GM18502 (cell line): ENCODE data around the gene NSD1.
A peak's percentile ranks its signal among the peaks of the same experiment; 100 is the strongest.
"Not testable (repeated sequence)": the region's sequence is repeated elsewhere in the genome, so short reads cannot be mapped to it uniquely, and the experiment has no call there.

ENCODE experiments used
- ATAC-seq: cut with Tn5 transposase; IDR thresholded peaks from one replicate; pipeline ENCODE4 v1.9.1; 2021; ENCODE audit warnings: mild to moderate bottlenecking; ENCODE audit not compliant: unreplicated experiment, poor library complexity

The NSD1 gene

DNA sequence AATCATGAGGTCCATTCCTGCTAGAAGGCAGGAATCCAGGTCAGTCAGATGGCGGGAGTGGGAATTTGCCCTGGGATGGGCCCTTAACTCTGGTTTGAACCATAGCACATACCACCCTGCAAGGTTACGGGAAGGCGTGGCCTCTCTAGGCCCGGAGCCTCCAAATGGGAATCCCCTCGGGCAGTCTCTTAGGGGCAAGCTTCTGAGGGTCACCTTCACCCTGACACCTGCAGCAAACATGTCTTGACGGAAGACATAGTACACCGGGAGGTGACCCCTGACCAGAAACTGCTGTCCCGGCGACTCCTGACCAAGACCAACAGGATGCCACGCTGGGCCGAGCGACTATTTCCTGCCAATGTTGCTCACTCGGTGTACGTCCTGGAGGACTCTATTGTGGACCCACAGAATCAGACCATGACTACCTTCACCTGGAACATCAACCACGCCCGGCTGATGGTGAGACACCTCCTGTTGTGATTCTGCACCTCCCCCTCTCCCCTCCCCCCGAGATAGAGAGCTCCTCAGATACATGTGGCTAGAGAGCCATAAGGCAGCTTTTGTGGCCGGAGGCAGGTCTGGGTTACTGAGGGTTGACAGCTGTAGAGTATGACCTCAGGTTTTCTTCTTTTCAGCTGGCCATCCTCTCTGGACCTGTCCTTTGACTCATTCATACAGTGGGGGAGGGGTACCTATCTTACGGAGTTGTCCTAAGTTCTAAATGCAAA lies 171.0 kb downstream of the NSD1 start:
- no peak for ATAC-seq

DNA sequence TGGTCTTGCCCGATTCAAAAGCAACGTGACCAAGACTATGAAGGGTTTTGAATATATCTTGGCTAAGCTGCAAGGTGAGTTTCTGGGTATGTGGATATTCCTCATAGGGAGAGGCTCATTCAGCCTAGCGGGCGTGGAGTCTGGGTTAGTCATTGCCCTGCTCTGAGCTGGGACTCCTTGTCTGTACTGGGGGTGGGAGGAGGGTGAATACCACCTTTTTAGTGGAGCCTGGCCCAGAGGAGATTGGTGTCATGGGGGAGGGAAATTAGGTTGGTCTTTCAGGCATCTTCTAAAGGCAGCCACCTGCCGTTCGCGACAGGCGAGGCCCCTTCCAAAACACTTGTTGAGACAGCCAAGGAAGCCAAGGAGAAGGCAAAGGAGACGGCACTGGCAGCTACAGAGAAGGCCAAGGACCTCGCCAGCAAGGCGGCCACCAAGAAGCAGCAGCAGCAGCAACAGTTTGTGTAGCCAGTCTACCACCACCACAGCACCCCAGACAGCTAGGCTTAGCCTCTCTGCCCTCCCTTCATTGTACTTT lies 172.6 kb downstream of the NSD1 start:
- ATAC-seq = not testable (repeated sequence)

DNA sequence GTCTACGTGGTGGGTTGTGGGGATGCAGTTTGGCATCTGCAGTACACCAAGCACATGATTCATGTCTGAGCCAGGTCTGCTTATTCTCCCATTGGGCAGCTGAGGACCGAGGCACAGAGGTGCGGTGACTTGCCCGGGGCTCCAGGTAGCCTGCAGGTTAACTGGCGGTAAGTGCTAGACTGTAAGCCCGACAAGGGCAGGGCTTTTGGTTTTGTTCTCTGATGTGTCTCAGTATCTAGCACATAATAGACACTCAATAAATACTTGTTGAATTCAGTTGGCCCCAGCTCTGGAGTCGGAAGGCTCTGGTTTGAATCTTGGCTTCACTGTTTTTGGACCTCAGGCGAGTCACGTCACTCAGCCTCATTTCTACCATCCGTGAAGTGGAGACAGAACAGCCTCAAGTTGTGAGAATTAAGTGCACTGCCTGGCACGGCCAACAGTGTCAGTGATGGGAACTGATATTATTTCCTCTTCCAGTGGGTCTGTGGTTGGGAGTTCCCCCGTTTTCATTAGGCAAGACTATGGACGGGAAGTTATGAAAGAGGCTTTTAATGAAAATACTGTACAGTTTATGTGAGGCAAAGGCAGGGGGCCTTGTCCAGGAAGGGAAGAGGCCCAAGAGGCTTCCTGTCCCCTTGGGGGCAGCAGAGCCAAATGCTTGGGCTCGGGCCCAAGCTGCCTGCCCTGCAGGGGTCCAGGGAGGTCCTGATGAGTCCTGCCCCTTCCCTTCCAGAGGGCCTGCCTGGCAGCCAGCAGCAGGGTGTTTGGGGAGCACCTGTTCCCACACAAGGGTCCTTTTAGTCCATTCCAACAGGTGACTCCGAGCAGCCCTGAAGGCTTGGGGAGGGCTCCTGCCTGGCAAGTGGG lies 173.3 kb downstream of the NSD1 start:
- ATAC-seq = no peak

DNA sequence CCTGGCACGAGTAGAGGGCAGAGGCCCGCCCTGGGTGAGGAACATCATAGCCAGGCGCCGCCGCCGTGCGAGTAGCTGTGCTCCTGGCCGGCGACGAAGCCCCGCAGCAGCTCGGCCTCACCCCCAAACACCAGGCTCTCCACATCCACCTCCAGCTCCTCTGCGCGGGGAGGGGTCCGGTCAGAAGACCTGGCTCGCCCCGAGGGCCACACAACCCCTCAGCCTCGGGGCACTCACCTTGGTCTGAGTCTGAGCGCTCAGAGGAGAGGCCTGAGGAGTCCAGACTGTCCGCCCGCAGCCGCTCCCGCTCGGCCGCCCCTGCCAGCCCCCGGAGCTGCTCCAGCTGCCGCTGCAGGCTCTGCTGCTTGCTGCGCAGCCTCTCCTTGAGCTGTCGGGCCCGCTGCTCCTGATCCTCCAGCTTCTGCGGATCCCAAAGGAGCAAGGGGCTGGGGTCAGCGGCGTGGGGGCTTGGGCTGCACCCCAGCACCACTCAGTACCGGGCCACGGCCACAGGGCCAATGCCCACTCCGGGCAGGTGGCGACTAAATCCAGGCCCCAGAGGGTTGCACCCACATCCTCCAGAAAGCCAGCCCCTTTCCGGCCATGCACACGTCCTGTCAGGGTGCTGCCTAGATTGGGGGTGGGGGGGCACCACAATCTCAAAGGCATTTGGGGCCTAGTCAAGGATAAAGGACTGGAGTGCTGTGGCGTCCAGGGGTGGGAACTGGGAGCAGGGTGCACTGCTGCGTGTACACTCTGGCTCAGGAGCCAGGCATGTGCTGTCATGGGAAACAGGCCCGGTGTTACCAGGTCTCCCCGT lies 174.2 kb downstream of the NSD1 start:
- ATAC-seq = no peak

DNA sequence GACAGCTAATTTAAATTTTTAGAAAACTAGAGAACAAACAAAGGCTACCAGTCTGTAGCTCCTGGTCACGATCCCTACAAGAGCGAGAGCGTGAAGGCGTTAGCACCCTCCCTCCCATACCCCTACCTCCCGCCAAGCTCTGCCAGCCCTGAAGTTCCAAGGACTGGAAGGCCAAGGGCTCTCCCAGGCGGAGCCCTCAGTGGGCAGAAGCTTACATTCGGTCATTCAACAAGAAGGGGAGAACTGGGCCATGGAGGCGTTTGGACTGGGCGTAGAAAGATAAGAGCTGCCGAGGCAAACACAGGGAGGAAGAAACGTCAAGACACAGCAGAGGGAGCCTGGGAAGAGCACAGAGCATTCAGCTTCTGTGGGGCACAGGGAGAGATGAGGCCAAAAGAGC lies 175.2 kb downstream of the NSD1 start:
- no peak for ATAC-seq

DNA sequence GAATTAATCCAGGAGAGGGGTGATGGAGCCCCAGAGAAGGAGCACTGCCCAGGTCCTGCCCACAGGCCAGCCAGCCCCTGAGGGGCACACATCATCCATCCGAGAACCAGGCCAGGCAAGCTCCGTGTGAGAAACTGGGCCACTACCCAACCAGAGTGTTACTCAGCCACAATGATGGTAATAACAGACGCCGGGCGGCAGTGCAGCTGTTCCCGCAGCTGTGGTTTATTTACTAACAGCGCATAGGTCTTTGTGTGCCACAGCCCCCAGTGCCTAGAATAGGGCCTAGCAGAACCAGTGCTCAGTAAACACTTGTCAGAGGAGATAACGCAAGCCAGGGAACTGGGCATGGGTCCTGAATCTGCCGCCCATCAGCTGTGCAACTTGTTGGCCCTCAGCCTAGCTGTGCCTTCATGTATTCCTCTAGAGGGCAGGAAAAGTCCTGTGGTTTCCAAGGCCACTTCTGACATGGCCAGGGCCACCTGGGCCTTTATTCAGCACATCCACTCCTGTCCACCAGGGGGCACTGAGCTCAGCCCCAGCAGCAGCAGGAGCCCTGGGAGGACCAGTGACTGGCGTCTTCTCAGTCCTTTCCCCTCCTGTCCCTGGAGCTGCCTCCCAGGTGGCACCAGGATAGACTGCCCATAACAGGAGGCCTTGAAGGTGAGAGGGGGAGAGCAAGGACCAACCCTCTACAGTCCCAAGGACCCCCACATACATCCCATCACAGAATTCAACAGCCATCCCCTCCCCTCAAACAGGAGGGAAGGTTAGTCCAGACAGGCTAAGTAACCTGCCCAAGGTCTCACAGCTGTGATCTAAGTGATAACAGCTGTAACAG lies 176.0 kb downstream of the NSD1 start:
- ATAC-seq = no peak

DNA sequence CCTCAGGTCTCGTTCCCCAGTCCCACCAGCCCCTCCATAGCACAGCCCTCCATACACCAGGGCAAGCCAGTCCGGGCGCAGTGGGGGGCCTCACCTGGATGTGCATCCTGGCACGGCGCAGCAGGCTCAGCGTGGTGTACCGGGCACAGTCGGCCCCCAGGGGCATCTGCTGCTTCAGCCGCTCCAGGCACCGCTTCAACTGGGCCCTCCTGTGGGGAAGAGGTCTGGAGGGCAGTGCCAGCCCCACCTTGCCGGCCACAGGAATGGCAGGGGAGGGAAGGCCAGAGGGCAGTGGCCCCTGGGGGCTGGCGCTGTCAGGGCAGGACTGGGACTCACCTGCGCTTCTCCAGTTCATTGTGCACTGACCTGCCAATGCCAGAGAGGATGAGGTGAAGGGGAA lies 176.8 kb downstream of the NSD1 start:
- ATAC-seq = no peak

DNA sequence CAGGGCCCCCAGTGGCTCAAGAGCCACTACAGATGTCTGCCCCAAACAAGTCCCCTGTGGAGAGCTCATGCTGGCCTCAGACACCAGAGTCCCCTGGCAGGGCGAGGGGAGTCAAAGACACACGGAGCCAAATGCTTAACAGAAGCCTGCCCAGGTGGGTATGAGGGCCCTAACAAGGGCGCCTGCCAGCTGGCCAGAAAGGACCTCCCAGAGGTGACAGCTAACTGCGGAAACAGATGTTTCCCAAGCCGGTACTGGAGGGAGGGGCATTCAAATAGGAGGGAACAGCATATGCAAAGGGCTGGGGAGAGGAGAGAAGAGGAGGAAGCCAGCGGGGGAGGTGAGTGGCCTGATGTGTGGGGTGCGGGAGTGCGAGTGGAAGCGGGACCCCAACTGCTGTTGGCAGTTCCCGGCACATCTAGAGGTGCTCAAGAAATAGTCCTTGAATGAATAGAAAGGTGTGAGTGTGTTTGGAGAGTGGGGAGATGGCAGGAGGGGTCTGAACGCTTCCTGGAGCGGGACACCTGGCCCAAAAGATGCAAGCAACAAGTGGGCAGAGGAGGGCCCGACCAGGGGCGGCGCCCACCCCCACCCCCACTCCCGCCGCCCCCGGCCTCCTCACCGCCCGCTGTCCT lies 177.3 kb downstream of the NSD1 start:
- no peak for ATAC-seq

DNA sequence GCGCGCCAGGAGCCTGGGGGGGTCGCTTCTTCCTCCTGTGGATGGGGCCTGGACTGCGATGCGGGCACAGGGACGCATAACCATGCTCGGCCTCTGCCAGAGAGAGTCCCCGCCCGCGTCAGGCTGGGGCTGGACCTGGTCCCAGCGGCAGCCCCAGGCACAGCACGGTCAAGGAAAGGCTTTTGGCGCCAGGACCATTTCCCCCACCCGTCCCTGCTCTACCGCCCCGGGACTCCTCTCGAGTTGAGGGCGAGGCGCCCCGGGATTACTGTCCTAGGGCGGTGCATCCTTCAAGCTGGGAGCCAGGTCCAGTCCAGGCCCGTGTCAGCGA lies 177.8 kb downstream of the NSD1 start:
- ATAC-seq = no peak

DNA sequence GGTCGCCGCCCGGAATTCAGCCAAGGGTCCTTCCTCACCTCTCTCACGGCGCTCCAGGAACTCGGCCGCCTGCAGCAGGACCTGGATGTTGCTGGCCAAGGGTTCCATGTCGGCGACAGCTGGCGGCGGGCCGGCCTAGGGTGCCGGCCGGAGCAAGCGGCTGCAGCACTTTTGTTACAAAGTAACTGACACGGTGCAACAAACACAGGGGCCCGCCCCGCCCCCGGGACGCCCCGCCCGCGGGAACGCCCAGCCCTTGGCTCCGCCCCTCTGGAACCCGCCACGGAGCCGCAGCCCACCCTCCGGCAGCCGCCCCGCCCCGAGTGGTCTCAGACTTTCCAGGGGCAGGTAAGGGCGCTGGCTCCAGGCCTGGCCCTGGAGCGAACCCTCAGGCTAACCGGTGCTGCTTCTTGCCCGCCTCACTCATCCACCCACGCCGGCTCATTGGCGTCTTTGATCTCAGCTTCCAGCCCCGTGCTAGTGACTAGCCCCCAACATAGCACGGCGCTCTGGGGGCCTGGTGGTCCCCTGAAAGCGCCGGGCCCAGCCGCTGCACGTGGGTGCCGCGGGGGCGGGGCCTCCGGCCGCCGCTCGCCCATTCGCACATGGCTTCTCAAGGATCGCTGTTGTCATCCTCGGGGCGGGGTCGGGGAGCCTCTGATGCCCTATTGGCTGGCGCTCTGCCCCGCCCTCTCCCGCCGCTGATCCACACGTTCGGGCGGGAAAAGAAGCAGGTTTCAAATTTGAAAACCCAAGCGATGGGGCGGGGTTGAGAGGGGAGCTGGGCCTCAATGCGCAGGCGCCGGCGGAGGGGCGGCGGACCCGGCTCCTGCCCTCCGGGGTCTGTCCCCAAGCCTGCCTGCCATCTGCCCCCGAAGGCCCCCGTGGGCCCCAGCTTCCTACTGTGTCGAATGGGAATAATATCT lies 178.4 kb downstream of the NSD1 start, which contains the start of gene MXD3:
Gene MXD3 (minus strand): TSS at position 176 of the 926 bp plus-strand sequence. CDS start 68 bp downstream, at position 108.
- peak; percentile 79 for ATAC-seq

DNA sequence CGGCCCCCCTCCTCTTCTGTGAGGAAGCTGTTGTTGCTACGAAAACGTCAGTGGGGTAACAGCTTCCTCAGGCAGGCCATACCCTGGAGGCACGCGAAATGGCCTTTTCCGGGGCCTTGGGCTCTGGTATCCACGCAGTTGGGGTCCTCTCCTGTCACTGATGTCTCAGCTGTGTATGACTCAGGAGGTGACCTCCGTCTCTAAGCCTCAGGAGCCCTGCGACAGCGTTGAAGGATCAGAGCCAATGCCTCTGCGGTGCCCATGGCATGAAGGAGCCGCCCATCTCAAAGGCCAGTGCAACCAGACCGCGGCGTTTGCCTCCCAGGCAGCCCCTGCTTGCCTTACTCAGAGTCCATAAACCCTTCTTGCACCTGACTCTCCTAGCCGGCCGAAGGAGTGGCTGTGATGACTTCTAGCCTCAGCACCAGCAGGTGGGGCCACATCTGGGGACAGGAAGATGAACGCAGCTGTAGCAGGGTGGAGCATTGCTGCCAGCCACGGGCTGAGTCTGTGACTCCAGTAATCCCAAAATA lies 179.1 kb downstream of the NSD1 start:
- ATAC-seq = peak; percentile 28

DNA sequence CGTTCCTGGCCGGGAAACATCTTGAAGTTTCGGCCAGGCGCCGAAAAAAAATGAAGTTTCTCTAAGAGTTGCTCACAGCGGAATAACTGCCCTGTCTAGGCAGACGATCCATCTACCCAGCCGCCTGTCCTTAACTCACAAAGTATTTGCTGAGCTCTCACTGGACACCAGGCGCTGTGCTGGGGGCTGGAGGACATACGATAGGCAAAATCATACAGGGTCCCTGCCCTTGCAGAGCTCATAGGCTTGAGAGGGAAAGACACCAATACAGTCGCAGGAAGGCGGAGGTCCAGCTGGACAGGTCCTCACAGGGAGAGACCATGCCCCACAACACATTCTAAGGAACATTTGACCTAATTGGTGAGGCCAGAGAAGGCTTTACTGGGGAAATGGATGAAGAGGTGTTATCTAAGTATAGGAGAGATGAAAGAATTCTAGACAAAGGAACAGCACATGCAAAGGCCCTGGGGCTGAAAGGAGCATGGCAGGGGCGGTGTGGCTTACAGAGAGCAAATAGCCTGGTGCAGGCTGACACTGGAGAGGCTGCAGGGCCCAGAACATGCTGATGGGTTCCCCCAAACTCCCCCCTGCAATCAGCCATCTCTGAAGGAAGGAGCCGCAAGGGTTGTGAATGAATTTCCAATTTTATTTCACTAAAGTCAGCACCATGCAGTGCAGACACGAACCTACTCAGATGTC lies 180.1 kb downstream of the NSD1 start:
- no peak for ATAC-seq

DNA sequence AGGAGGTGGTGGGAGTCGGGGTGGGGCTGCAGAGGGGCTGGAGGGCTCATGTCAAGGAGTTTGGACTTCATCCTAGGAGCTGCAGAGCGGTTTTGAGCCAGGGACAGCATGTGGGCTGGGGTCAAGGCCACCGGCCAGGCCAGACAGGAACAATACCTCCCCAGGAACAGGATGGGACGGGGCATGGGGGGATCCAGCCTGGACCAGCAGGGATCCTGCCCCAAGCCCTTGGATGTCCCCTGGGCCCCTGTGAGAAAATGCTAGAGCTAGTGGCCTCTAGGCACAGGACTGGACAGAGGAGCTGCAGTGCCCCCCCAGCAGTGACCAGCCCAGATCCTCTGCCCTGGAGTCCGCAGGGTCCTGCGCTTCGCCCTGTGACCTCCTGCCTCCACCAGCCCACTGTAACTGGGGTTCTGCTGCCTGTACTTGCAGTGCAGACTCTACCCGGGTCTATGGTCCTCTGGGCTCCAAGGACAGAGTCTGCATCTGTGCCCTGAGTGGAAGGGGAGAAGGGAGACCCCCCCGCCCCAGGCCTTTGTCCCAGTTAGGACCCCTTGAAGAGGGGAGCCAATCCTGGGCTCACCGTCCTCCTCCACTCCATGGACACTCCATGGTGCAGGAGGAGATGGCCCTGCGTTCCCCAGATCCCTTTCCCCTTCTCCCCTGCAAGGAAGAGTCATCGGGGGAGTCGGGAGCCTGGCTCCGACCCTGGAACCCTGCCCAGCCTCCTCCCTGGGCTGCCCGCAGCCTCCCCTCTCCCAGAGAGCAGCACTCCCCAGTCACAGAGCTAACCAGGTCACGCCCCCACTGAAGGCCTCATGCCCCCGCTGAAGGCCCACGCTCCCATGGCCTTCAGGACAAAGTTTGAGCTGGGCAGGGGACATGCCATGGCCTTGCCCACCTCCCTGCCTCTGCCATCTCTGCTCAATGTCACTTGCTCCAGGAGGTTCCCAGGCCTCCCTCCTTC lies 181.1 kb downstream of the NSD1 start:
- ATAC-seq = no peak

DNA sequence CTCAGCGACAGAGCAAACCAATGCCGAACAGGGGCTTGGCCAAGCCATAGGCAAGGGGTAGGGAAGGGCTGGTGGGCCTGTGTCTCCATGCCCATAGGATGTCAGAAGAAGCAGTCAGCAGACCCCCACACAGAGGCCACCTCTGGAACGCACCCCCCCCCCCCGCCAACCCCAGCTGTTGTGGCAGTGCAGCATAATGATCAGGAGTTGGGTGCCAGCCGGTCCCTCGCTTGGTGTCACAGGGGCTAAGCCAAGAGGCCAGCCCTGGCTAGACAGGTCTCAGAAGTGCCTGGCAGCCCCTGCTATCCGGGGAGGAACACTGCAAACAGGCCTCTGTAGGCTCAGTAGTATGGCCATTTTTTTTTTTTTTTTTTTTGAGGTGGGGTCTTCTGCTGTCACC lies 181.8 kb downstream of the NSD1 start:
- no peak for ATAC-seq

DNA sequence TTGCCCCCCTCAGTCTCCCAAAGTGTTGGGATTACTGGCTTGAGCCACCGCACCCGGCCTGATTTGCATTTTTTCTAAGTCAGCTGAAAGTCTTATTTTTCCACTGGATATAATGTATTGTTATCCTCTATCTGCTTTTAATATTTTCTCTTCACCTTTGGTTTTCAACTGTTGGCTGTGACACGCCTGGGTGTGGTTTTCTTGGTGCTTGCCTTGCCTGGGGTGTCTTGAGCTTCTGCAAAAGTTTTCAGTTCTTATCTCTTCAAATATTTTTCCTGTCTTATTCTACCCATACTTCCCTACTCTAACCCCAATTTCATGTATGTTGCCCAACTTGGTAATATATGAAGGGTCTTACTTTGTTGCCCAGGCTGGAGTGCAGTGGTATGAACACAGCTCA lies 182.4 kb downstream of the NSD1 start:
- ATAC-seq = no peak

DNA sequence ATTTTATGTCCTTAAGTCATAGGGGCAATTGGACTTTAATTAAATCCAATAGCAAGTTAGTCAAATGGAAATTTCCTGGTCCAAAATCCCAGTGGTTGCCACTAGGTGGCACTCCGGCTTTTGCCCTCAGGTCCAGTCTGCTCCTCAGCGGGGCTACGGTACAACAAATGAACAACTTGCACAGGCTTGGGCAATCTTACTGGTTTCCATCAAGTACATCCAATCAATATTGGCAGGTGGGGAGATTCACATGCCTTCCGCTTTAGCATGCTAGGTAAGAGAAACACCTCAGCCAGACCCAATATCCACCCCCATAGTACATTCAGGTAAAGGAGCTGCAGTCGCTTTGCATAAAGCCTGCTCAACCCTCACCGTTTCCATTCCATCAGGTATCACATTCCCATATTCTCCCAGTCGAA lies 184.4 kb downstream of the NSD1 start:
- no peak for ATAC-seq
